H9 (cell line): Measurements from ENCODE around the gene CARD19. TPM values are rescaled to one million over a fixed set of nuclear protein-coding genes. Genes with fewer than 3 reads are reported as not detected.

Source experiments
- DNase-seq: peaks from one replicate; pipeline ENCODE4 v3.0.0-alpha.2; 2017
- H2AFZ ChIP-seq: one replicate; pipeline ENCODE4 v1.6.1; 2013; ENCODE audit warnings: mild to moderate bottlenecking, low read length, control low read depth, moderate library complexity
- H2AK5ac ChIP-seq: 2 replicates; pipeline ENCODE4 v1.6.1; 2013; ENCODE audit warnings: low read length, control low read depth, mixed read lengths; ENCODE audit not compliant: insufficient read length
- H2BK120ac ChIP-seq: one replicate; pipeline ENCODE4 v1.6.1; 2013; ENCODE audit warnings: low read depth, mild to moderate bottlenecking, low read length, control low read depth, inconsistent platforms; ENCODE audit not compliant: poor library complexity, severe bottlenecking
- H2BK12ac ChIP-seq: 2 replicates; pipeline ENCODE4 v1.6.1; 2013; ENCODE audit warnings: low read length, control low read depth, mixed read lengths, low read depth; ENCODE audit not compliant: insufficient read length
- H2BK15ac ChIP-seq: 2 replicates; pipeline ENCODE4 v1.6.1; 2013; ENCODE audit warnings: low read depth, low read length, control low read depth
- H2BK20ac ChIP-seq: one replicate; pipeline ENCODE4 v1.6.1; 2013; ENCODE audit warnings: low read depth, mild to moderate bottlenecking, low read length, control low read depth, inconsistent platforms; ENCODE audit not compliant: poor library complexity, severe bottlenecking
- H2BK5ac ChIP-seq: 2 replicates; pipeline ENCODE4 v1.6.1; 2013; ENCODE audit warnings: low read length, control low read depth, mixed read lengths; ENCODE audit not compliant: insufficient read length
- H3K14ac ChIP-seq: 2 replicates; pipeline ENCODE4 v1.6.1; 2013; ENCODE audit warnings: low read length, control low read depth; ENCODE audit not compliant: insufficient read depth
- H3K18ac ChIP-seq: 2 replicates; pipeline ENCODE4 v1.6.1; 2013; ENCODE audit warnings: low read depth, mild to moderate bottlenecking, mixed read lengths, low read length, control low read depth; ENCODE audit not compliant: insufficient read length
- H3K23ac ChIP-seq: 2 replicates; pipeline ENCODE4 v1.6.1; 2013; ENCODE audit warnings: low read length, control low read depth, mixed read lengths, low read depth; ENCODE audit not compliant: insufficient read length
- H3K23me2 ChIP-seq: 2 replicates; pipeline ENCODE4 v1.6.1; 2013; ENCODE audit warnings: low read depth, mild to moderate bottlenecking, mixed read lengths, low read length, control low read depth; ENCODE audit not compliant: insufficient read length, poor library complexity, severe bottlenecking
- H3K27ac ChIP-seq: 2 replicates; pipeline ENCODE4 v1.5.1; 2013; ENCODE audit warnings: low read length, control low read depth, mixed read lengths, low read depth; ENCODE audit not compliant: insufficient read length
- H3K27me3 ChIP-seq: 2 replicates; pipeline ENCODE4 v1.6.1; 2013; ENCODE audit warnings: low read length, control low read depth, inconsistent platforms; ENCODE audit not compliant: insufficient read depth
- H3K4ac ChIP-seq: 2 replicates; pipeline ENCODE4 v1.6.1; 2013; ENCODE audit warnings: low read depth, mild to moderate bottlenecking, control low read depth, inconsistent platforms, low read length, moderate library complexity
- H3K4me1 ChIP-seq: 2 replicates; pipeline ENCODE4 v1.6.1; 2013; ENCODE audit warnings: low read length, control low read depth, inconsistent platforms; ENCODE audit not compliant: insufficient read depth
- H3K4me2 ChIP-seq: 2 replicates; pipeline ENCODE4 v1.6.1; 2013; ENCODE audit warnings: low read length, control low read depth, mixed read lengths; ENCODE audit not compliant: insufficient read length, insufficient read depth
- H3K56ac ChIP-seq: 2 replicates; pipeline ENCODE4 v1.6.1; 2013; ENCODE audit warnings: low read depth, mild to moderate bottlenecking, mixed read lengths, low read length, control low read depth; ENCODE audit not compliant: insufficient read length
- H3K79me1 ChIP-seq: 2 replicates; pipeline ENCODE4 v1.6.1; 2013; ENCODE audit warnings: low read depth, mild to moderate bottlenecking, moderate library complexity, low read length, control low read depth, inconsistent platforms; ENCODE audit not compliant: insufficient read depth, poor library complexity, severe bottlenecking
- H3K79me2 ChIP-seq: 2 replicates; pipeline ENCODE4 v1.6.1; 2013; ENCODE audit warnings: low read length, control low read depth, inconsistent platforms; ENCODE audit not compliant: insufficient read depth
- H3K9ac ChIP-seq: 2 replicates; pipeline ENCODE4 v1.6.1; 2013; ENCODE audit warnings: low read length, control low read depth, mixed read lengths; ENCODE audit not compliant: insufficient read length; ENCODE audit errors: extremely low read depth
- H3K9me3 ChIP-seq: one replicate; pipeline ENCODE4 v1.6.1; 2013; ENCODE audit warnings: low read depth, low read length, inconsistent platforms; ENCODE audit not compliant: control insufficient read depth
- H3T11ph ChIP-seq: one replicate; pipeline ENCODE4 v1.6.1; 2013; ENCODE audit warnings: mild to moderate bottlenecking, low read length, control low read depth, inconsistent platforms
- H4K20me1 ChIP-seq: one replicate; pipeline ENCODE4 v1.6.1; 2013; ENCODE audit not compliant: control insufficient read depth, insufficient read length, insufficient read depth
- H4K5ac ChIP-seq: 2 replicates; pipeline ENCODE4 v1.6.1; 2013; ENCODE audit warnings: low read depth, mild to moderate bottlenecking, mixed read lengths, low read length, control low read depth; ENCODE audit not compliant: insufficient read length
- H4K8ac ChIP-seq: replicated peaks from 2 replicates; pipeline ENCODE4 v1.6.1; 2013; ENCODE audit warnings: low read length, control low read depth, mixed read lengths, low read depth; ENCODE audit not compliant: insufficient read length
- H4K91ac ChIP-seq: 2 replicates; pipeline ENCODE4 v1.6.1; 2013; ENCODE audit warnings: low read depth, mild to moderate bottlenecking, moderate library complexity, mixed read lengths, low read length, control low read depth; ENCODE audit not compliant: insufficient read length
- H3K27ac Mint-ChIP-seq, 3 experiments: 2 replicates in 2 of 3; 3 replicates in 1 of 3; pipeline ENCODE4 v1.8.0; 2020 to 2021; ENCODE audit warnings: mixed read lengths in 3 of 3, mild to moderate bottlenecking in 1 of 3, moderate library complexity in 1 of 3
- H3K27me3 Mint-ChIP-seq: 2 replicates; pipeline ENCODE4 v1.8.0; 2021; ENCODE audit warnings: low read depth, mild to moderate bottlenecking, moderate library complexity, mixed read lengths
- H3K36me3 Mint-ChIP-seq, 3 experiments: 2 replicates in 2 of 3; 3 replicates in 1 of 3; pipeline ENCODE4 v1.8.0; 2020 to 2021; ENCODE audit warnings: low read depth in 3 of 3, mixed read lengths in 3 of 3; ENCODE audit not compliant: insufficient read depth in 1 of 3
- H3K4me1 Mint-ChIP-seq, 2 experiments: 2 replicates each; pipeline ENCODE4 v1.8.0; 2020; ENCODE audit warnings: mixed read lengths in 2 of 2
- H3K4me3 Mint-ChIP-seq, 2 experiments: 2 replicates in 1 of 2; 3 replicates in 1 of 2; pipeline ENCODE4 v1.8.0; 2020 to 2021; ENCODE audit warnings: mild to moderate bottlenecking in 2 of 2, mixed read lengths in 2 of 2, moderate library complexity in 1 of 2
- H3K9me3 Mint-ChIP-seq, 2 experiments: 2 replicates in 1 of 2; 3 replicates in 1 of 2; pipeline ENCODE4 v1.8.0; 2020; ENCODE audit warnings: mild to moderate bottlenecking in 2 of 2, mixed read lengths in 2 of 2, moderate library complexity in 1 of 2
- WGBS: extraction: QIAGEN DNeasy Blood & Tissue Kit; methylation state at CpG from one replicate; pipeline ENCODE4 v1.1.7; 2013; ENCODE audit warnings: missing lambda C conversion rate, low lambda C conversion rate, mixed read lengths; ENCODE audit not compliant: insufficient read length; ENCODE audit errors: extremely low coverage; 5-methylcytosine and 5-hydroxymethylcytosine counted together
- total RNA-seq: library from RNA; stranded (reverse); gene quantifications from 2 replicates; pipeline ENCODE4 v1.2.1, GENCODE V29; 2021
- TF ChIP-seq, protein P1 (sequence below): fragments of 200-600 bp; sonication (generic); conservative IDR thresholded peaks from 3 replicates; pipeline ENCODE4 v1.8.0; 2021; ENCODE audit warnings: antibody characterized with exemption, mild to moderate bottlenecking

The CARD19 gene
- total RNA-seq, 1 experiment from 2014 or later, result 21.4 TPM

DNA sequence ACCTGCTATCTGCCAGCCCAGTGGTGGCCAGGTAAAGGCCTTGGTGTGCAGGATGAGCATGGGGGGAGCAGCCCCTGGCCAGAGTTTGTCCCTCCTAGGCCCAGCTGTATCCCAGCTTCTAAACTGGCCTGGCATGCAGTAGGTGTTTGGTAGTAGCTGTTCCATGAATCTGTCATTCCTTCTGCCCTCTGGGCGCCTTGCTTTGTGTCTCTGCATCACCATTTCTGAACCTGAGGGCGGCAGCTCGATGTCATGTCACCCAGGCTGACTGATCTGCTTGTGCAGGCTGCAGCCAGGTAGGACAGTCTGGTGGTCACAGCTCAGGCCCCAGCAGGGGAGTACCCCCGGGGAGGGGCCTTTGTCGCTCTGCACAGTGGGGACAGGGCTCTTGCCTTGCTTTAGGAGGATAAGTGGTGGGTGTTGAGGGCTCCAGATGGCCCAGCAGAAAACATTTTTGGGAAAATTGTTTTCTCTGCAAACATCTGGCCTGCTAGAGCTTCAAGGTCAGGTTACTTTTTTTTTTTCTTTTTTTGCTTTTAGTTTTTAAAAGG is 42.2 kb upstream of the CARD19 start:
- Histone ChIP-seq H3K9me3 (no peaks in the 10 kb centered on the region), H4K20me1 (no peaks in the 10 kb centered on the region), H3K27me3 (no peaks in the 10 kb centered on the region), H3T11ph (no peak overlapping the region), H3K9ac (no peak overlapping the region), H2AFZ (no peak overlapping the region), H3K56ac (no peak overlapping the region), H3K23me2 (no peaks in the 10 kb centered on the region), H3K23ac (no peak overlapping the region), H3K4me1 (no peaks in the 10 kb centered on the region), H3K14ac (no peak overlapping the region), H3K4me2 (no peak overlapping the region), H2BK120ac (no peak overlapping the region), H2BK20ac (no peak overlapping the region), H3K79me2 (no peaks in the 10 kb centered on the region), H3K79me1 (no peaks in the 10 kb centered on the region), H2BK12ac (no peak overlapping the region), H4K5ac (no peak overlapping the region), H3K4ac (no peak overlapping the region), H4K8ac (no peak overlapping the region), H3K18ac (no peak overlapping the region), H4K91ac (no peak overlapping the region), H2AK5ac (no peak overlapping the region), H2BK15ac (no peak overlapping the region), H3K27ac (no peak overlapping the region), H2BK5ac (no peak overlapping the region)
- Mint-ChIP-seq H3K4me1 (peaks cover 34 to 36% of the 10 kb centered on the region in 2 experiments), H3K27ac (no peak overlapping the region), H3K4me3 (no peak overlapping the region), H3K27me3 (peaks cover 30% of the 10 kb centered on the region), H3K36me3 (no peaks in the 10 kb centered on the region), H3K9me3 (no peaks in the 10 kb centered on the region)
- no CpG with 5 or more reads among the region's 5 CpGs for WGBS
- TF ChIP-seq, protein P1, sequence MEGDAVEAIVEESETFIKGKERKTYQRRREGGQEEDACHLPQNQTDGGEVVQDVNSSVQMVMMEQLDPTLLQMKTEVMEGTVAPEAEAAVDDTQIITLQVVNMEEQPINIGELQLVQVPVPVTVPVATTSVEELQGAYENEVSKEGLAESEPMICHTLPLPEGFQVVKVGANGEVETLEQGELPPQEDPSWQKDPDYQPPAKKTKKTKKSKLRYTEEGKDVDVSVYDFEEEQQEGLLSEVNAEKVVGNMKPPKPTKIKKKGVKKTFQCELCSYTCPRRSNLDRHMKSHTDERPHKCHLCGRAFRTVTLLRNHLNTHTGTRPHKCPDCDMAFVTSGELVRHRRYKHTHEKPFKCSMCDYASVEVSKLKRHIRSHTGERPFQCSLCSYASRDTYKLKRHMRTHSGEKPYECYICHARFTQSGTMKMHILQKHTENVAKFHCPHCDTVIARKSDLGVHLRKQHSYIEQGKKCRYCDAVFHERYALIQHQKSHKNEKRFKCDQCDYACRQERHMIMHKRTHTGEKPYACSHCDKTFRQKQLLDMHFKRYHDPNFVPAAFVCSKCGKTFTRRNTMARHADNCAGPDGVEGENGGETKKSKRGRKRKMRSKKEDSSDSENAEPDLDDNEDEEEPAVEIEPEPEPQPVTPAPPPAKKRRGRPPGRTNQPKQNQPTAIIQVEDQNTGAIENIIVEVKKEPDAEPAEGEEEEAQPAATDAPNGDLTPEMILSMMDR, result no peak
- DNase-seq, result no peak
